ENCODE measurements around the gene AACS. TPM values are rescaled to one million over a fixed set of nuclear protein-coding genes. Genes with fewer than 3 reads are reported as not detected.

AACS gene
- total RNA-seq, 1 experiment from 2014 or later: 54.0 TPM

DNA sequence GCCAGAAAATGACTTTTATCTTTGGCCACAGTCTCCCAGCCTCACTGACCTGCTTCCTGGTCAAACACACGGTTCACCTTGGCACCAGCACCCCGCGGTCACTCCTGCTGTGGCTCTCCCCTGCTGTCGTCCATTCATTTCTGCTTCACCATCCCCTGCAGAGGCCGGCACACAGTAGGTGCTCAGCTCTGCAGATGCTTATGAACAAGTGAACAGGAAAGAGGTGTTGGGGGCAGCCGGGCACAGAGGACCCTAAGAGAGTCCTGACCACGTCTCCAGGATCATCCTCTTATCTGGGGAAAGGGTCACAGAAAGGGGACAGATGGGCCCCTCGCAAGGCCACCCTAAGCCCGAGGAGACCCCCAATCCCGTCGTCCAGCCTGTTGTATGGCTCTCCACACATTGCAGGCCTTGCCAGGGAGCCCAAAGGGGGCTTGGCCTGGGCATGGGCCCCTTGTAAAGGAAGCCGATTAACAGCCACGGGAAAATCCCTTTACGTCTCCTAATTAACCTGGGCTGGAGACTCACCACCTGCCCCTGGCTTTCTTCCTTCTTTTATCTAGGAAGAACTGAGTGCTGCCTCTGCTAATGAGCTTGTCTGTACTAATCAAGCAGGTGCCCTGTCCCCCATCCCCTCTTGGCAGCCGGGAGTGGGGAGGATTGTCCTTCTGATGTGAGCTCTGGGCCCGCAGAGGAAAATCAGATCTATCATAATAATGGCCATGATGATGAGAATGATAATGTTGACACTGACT is 119.2 kb downstream of the AACS start (continued):
- no peak for TF ChIP-seq GABPB1 (CRISPR knock-in tag; IDR thresholded peaks at IDR 0.05)
- no peak for TF ChIP-seq GRHL2 (CRISPR knock-in tag; IDR thresholded peaks at IDR 0.05; ENCODE audit: insufficient replicate concordance, severe bottlenecking)
- TF ChIP-seq, protein P1, sequence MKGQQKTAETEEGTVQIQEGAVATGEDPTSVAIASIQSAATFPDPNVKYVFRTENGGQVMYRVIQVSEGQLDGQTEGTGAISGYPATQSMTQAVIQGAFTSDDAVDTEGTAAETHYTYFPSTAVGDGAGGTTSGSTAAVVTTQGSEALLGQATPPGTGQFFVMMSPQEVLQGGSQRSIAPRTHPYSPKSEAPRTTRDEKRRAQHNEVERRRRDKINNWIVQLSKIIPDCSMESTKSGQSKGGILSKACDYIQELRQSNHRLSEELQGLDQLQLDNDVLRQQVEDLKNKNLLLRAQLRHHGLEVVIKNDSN (CRISPR knock-in tag; IDR thresholded peaks at IDR 0.05): no peak
- no peak for TF ChIP-seq IRF2 (CRISPR knock-in tag; IDR thresholded peaks at IDR 0.05; ENCODE audit: borderline replicate concordance, low read depth)
- no peak for TF ChIP-seq CBFB (CRISPR knock-in tag; IDR thresholded peaks at IDR 0.05; ENCODE audit: low read depth)
- TF ChIP-seq TEAD4 (CRISPR knock-in tag; IDR thresholded peaks at IDR 0.05): no peak
- no peak for TF ChIP-seq KAT7 (CRISPR knock-in tag; IDR thresholded peaks at IDR 0.05; ENCODE audit: borderline replicate concordance)
- no peak for TF ChIP-seq MYBL2 (CRISPR knock-in tag; IDR thresholded peaks at IDR 0.05)
- TF ChIP-seq, protein P2, sequence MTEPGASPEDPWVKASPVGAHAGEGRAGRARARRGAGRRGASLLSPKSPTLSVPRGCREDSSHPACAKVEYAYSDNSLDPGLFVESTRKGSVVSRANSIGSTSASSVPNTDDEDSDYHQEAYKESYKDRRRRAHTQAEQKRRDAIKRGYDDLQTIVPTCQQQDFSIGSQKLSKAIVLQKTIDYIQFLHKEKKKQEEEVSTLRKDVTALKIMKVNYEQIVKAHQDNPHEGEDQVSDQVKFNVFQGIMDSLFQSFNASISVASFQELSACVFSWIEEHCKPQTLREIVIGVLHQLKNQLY (CRISPR knock-in tag; IDR thresholded peaks at IDR 0.05): no peak
- TF ChIP-seq, protein P3, sequence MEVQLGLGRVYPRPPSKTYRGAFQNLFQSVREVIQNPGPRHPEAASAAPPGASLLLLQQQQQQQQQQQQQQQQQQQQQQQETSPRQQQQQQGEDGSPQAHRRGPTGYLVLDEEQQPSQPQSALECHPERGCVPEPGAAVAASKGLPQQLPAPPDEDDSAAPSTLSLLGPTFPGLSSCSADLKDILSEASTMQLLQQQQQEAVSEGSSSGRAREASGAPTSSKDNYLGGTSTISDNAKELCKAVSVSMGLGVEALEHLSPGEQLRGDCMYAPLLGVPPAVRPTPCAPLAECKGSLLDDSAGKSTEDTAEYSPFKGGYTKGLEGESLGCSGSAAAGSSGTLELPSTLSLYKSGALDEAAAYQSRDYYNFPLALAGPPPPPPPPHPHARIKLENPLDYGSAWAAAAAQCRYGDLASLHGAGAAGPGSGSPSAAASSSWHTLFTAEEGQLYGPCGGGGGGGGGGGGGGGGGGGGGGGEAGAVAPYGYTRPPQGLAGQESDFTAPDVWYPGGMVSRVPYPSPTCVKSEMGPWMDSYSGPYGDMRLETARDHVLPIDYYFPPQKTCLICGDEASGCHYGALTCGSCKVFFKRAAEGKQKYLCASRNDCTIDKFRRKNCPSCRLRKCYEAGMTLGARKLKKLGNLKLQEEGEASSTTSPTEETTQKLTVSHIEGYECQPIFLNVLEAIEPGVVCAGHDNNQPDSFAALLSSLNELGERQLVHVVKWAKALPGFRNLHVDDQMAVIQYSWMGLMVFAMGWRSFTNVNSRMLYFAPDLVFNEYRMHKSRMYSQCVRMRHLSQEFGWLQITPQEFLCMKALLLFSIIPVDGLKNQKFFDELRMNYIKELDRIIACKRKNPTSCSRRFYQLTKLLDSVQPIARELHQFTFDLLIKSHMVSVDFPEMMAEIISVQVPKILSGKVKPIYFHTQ (CRISPR knock-in tag; IDR thresholded peaks at IDR 0.05): no peak
- no peak for TF ChIP-seq ZNF138 (CRISPR knock-in tag; conservative IDR thresholded peaks at IDR 0.05)

DNA sequence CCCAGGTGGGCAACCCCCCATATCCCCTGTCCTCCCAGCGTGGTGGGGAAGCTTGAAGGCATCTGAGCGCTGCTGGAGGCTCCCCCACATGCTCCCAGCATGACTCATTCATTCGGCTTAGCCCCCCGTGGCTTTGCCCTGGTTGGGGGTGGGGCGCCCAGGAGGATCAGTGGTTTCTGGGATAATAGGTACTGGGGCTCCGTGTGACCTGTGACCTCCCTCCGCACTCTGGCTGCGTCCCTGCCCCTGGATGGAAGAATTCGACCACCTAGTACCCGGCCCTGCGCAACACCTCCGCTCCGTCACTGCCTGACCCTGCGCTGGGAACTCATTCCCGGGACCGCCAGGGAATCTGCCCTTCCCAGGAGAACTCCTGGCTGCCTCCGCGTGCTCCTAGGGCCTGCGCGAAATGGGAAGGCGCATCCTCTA is 120.1 kb downstream of the AACS start:
- Mint-ChIP-seq H3K27me3 (ENCODE audit: low read depth) (peaks cover 31% of the 10 kb centered on the region), H3K27ac (no peak overlapping the region), H3K9me3 (peaks cover 5% of the 10 kb centered on the region; the same call in 1 of the 2 replicates), H3K4me1 (peaks cover 52% of the 10 kb centered on the region), H3K4me3 (peak overlapping the region; percentile 80), H3K36me3 (no peaks in the 10 kb centered on the region)
- peak; percentile 58 for DNase-seq (ENCODE audit: low spot score)
- CTCF ChIA-PET: interaction anchor here (0.5 to 2.8 kb wide), 4 partner anchors 51 to 218 kb away, joined by 3 to 19 read pairs (median 4); no protein-coding TSS in a partner anchor
- ATAC-seq: peak; percentile 6
- TF ChIP-seq KAT7 (CRISPR knock-in tag; IDR thresholded peaks at IDR 0.05; ENCODE audit: borderline replicate concordance) (0 out of 2 replicates have a peak, but pooled peaks have one; percentile 13), NR1H2 (CRISPR knock-in tag; IDR thresholded peaks at IDR 0.05) (no peak), NFE2L1 (CRISPR knock-in tag; IDR thresholded peaks at IDR 0.05) (no peak), ZNF423 (CRISPR knock-in tag; IDR thresholded peaks at IDR 0.05) (peak; percentile 100)
- TF ChIP-seq, protein P4, sequence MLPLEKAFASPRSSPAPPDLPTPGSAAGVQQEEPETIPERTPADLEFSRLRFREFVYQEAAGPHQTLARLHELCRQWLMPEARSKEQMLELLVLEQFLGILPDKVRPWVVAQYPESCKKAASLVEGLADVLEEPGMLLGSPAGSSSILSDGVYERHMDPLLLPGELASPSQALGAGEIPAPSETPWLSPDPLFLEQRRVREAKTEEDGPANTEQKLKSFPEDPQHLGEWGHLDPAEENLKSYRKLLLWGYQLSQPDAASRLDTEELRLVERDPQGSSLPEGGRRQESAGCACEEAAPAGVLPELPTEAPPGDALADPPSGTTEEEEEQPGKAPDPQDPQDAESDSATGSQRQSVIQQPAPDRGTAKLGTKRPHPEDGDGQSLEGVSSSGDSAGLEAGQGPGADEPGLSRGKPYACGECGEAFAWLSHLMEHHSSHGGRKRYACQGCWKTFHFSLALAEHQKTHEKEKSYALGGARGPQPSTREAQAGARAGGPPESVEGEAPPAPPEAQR (CRISPR knock-in tag; IDR thresholded peaks at IDR 0.05): no peak
- POLR2A ChIA-PET: no interaction called here

DNA sequence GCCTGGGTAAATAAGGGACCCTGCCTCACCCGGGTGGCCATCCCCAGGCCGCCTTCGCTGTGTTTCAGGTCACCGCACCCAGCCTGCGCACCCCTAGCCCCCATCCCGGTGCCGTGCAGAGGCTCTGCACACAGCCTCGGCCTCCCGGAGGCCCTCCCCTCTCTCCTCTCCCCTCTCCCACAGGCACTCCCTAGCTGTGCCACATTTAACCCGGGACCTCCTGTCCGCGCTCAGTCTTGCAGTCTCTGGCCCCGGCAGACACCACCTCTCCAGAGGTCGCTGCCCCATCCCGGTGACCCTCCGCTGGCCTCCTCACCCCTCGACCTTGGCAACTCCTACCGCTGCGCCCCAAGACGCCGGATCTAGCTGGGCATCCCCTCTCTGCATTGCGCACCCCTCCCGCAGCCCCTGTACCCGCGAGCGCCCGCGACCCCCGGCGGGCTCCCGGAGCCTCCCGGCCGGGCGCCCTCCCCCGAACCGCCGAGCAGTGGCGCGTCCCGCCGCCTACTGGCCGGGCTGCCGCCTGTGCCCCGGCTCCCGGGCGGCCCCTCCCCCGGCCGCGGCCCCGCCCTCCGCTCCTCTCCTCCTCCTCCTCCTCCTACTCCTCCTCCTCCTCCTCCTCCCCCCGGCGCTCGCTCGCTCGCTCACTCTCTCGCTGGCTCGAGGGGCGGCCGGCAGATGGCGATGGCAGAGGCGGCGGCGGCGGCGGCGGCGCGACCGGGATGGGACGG is 120.7 kb downstream of the AACS start, which contains the start of gene TMEM132B:
TSS of gene TMEM132B (plus strand) at position 647 of the 731 bp plus-strand sequence.
- peak; percentile 28 for ATAC-seq
- POLR2A ChIA-PET: interaction anchor here (0.6 to 0.8 kb wide), 7 partner anchors 11 to 306 kb away, joined by 3 to 8 read pairs (median 4); no protein-coding TSS in a partner anchor
- TF ChIP-seq, protein P5, sequence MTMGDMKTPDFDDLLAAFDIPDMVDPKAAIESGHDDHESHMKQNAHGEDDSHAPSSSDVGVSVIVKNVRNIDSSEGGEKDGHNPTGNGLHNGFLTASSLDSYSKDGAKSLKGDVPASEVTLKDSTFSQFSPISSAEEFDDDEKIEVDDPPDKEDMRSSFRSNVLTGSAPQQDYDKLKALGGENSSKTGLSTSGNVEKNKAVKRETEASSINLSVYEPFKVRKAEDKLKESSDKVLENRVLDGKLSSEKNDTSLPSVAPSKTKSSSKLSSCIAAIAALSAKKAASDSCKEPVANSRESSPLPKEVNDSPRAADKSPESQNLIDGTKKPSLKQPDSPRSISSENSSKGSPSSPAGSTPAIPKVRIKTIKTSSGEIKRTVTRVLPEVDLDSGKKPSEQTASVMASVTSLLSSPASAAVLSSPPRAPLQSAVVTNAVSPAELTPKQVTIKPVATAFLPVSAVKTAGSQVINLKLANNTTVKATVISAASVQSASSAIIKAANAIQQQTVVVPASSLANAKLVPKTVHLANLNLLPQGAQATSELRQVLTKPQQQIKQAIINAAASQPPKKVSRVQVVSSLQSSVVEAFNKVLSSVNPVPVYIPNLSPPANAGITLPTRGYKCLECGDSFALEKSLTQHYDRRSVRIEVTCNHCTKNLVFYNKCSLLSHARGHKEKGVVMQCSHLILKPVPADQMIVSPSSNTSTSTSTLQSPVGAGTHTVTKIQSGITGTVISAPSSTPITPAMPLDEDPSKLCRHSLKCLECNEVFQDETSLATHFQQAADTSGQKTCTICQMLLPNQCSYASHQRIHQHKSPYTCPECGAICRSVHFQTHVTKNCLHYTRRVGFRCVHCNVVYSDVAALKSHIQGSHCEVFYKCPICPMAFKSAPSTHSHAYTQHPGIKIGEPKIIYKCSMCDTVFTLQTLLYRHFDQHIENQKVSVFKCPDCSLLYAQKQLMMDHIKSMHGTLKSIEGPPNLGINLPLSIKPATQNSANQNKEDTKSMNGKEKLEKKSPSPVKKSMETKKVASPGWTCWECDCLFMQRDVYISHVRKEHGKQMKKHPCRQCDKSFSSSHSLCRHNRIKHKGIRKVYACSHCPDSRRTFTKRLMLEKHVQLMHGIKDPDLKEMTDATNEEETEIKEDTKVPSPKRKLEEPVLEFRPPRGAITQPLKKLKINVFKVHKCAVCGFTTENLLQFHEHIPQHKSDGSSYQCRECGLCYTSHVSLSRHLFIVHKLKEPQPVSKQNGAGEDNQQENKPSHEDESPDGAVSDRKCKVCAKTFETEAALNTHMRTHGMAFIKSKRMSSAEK (CRISPR knock-in tag; IDR thresholded peaks at IDR 0.05; ENCODE audit: borderline replicate concordance): no peak
- TF ChIP-seq SOX15 (CRISPR knock-in tag; IDR thresholded peaks at IDR 0.05): no peak
- TF ChIP-seq TEAD4 (CRISPR knock-in tag; IDR thresholded peaks at IDR 0.05): no peak
- no peak for TF ChIP-seq RELA (CRISPR knock-in tag; IDR thresholded peaks at IDR 0.05; ENCODE audit: borderline replicate concordance)
- no peak for TF ChIP-seq ZNF671 (CRISPR knock-in tag; IDR thresholded peaks at IDR 0.05)
- TF ChIP-seq CREB1 (CRISPR knock-in tag; IDR thresholded peaks at IDR 0.05): no peak
- no peak for TF ChIP-seq NR3C1 (CRISPR knock-in tag; conservative IDR thresholded peaks at IDR 0.05; ENCODE audit: low read depth)

More for the DNA sequence above, 120.7 kb downstream of the AACS start, which contains the start of gene TMEM132B:
- H3K4me3 Mint-ChIP-seq: peak within 1 kb of the TSS; percentile 80
- H3K9me3 Mint-ChIP-seq: peaks cover 4% of the 10 kb centered on the region; the same call in 1 of the 2 replicates
- H3K27me3 Mint-ChIP-seq (ENCODE audit: low read depth): peaks cover 31% of the 10 kb centered on the region
- DNase-seq (ENCODE audit: low spot score): peak; percentile 93
- CTCF ChIA-PET: interaction anchor here (0.5 to 3.6 kb wide), 13 partner anchors 17 to 1718 kb away, joined by 3 to 22 read pairs (median 4); no protein-coding TSS in a partner anchor
- H3K27ac Mint-ChIP-seq: no peak within 1 kb of the TSS
- no peaks in the 10 kb centered on the region for H3K36me3 Mint-ChIP-seq
- peaks cover 52% of the 10 kb centered on the region for H3K4me1 Mint-ChIP-seq

All from WTC11 (cell line).